Stomach (tissue), 4 donors: Measurements from ENCODE around the gene TRNP1.

ENCODE experiments used
- EP300 ChIP-seq: sonication (generic); formaldehyde crosslinking; IDR thresholded peaks from one replicate; pipeline ENCODE4 v1.6.1; 2017; ENCODE audit warnings: antibody characterized with exemption
- POLR2AphosphoS5 ChIP-seq, 3 donors: sonication (generic); formaldehyde crosslinking; IDR thresholded peaks; one replicate each; pipeline ENCODE4 v1.6.1; 2016; ENCODE audit warnings: antibody characterized with exemption in 3 of 3

- no peak for TF ChIP-seq EP300
- TF ChIP-seq POLR2AphosphoS5 (IDR thresholded peaks at IDR 0.05), result peak in 2 of 3 donors; percentile 72 to 81
These were observed 33.5 kb upstream of the TRNP1 start, which contains the start of gene KDF1 for GRCh38 chr1:26959722-26960624.
